Small intestine (tissue), 7 donors: ENCODE measurements around the gene WDFY2. TPM values are rescaled to one million over a fixed set of nuclear protein-coding genes. Genes with fewer than 3 reads are reported as not detected.
A peak's percentile ranks its signal among the peaks of the same experiment; 100 is the strongest.

Experiments
- DNase-seq, 2 donors: peaks; one replicate each; pipeline versions ENCODE4 v3.0.0 to v3.0.0-alpha.2; 2013
- FAIRE-seq: peaks from 2 replicates; lab custom pipeline; 2012; peaks lifted over from hg19 to GRCh38; lab: Jason Lieb, UNC
- H3K27ac ChIP-seq, 3 donors: one replicate each; pipeline ENCODE4 v1.5.1; 2013; ENCODE audit warnings: low read length in 2 of 3, mild to moderate bottlenecking in 2 of 3, control low read depth in 1 of 3, inconsistent platforms in 1 of 3, low read depth in 1 of 3, moderate library complexity in 1 of 3
- H3K27me3 ChIP-seq, 3 donors: one replicate each; pipeline ENCODE4 v1.6.1; 2013; ENCODE audit warnings: low read length in 3 of 3, inconsistent platforms in 1 of 3; ENCODE audit not compliant: control insufficient read depth in 3 of 3, insufficient read depth in 3 of 3
- H3K36me3 ChIP-seq, 3 donors: one replicate each; pipeline ENCODE4 v1.6.1; 2013; ENCODE audit warnings: low read length in 3 of 3, inconsistent platforms in 1 of 3, low read depth in 1 of 3, mild to moderate bottlenecking in 1 of 3, moderate library complexity in 1 of 3; ENCODE audit not compliant: control insufficient read depth in 3 of 3, insufficient read depth in 2 of 3
- H3K4me1 ChIP-seq, 3 donors: one replicate each; pipeline ENCODE4 v1.6.1; 2013; ENCODE audit warnings: low read length in 2 of 3, inconsistent platforms in 1 of 3, low read depth in 1 of 3, mild to moderate bottlenecking in 1 of 3, moderate library complexity in 1 of 3; ENCODE audit not compliant: control insufficient read depth in 3 of 3, insufficient read depth in 2 of 3
- H3K4me3 ChIP-seq, 3 donors: one replicate each; pipeline ENCODE4 v1.5.1; 2013; ENCODE audit warnings: low read length in 3 of 3, control low read depth in 1 of 3, inconsistent platforms in 1 of 3, low read depth in 1 of 3, mild to moderate bottlenecking in 1 of 3, moderate library complexity in 1 of 3
- H3K9me3 ChIP-seq, 2 donors: one replicate each; pipeline ENCODE4 v1.6.1; 2013; ENCODE audit warnings: low read depth in 1 of 2, low read length in 1 of 2; ENCODE audit not compliant: control insufficient read depth in 2 of 2, insufficient read depth in 1 of 2
- WGBS, 3 donors: extraction: QIAGEN DNeasy Blood & Tissue Kit; methylation state at CpG; one replicate each; pipeline ENCODE4 v1.1.7; 2013; 5-methylcytosine and 5-hydroxymethylcytosine counted together
- polyA plus RNA-seq, 4 donors: library from polyadenylated mRNA; stranded (reverse) in 3 of 4; unstranded in 1 of 4; fragments of 200-250 nt in 3 of 4; fragments of 120-200 nt in 1 of 4; gene quantifications; one replicate each; pipeline versions ENCODE4 v1.2.1 to v1.2.3, GENCODE V29; 2013
- donor health status: healthy with polysubstance abuse.
- donor health status: control.
- donor health status: control.
- donor health status: Bipolar disorder and iron deficiency.
- donor health status: healthy.

The WDFY2 gene
- polyA plus RNA-seq, 4 donors: 0.81 to 5.4 (median 1.7) TPM

GRCh38 chr13:51764184-51765141 is 180.2 kb downstream of the WDFY2 start:
- H3K36me3 ChIP-seq: peaks cover 2 to 32% (median 2%) of the 10 kb centered on the region in 3 donors
- no peaks in the 10 kb centered on the region for H3K9me3 ChIP-seq
- H3K4me3 ChIP-seq: no peak overlapping the region
- 8 to 21% (median 13%) methylated on average over 12 of the region's 12 CpGs for WGBS, 3 donors
- H3K4me1 ChIP-seq: peaks cover 0 to 18% (median 2%) of the 10 kb centered on the region in 3 donors
- H3K27me3 ChIP-seq: no peaks in the 10 kb centered on the region
- DNase-seq (peak; percentile 70 to 84), FAIRE-seq (no peak)
- peak overlapping the region; percentile 73 to 81 (median 74) for H3K27ac ChIP-seq

- no peak overlapping the region for H3K4me3 ChIP-seq
- FAIRE-seq (no peak), DNase-seq (no peak)
- H3K9me3 ChIP-seq: no peaks in the 10 kb centered on the region
- WGBS, 3 donors: 41 to 58% (median 53%) methylated on average over 4 of the region's 4 CpGs
- no peaks in the 10 kb centered on the region for H3K27me3 ChIP-seq
- peaks cover 2 to 32% (median 2%) of the 10 kb centered on the region in 3 donors for H3K36me3 ChIP-seq
- peaks cover 0 to 23% (median 2%) of the 10 kb centered on the region in 3 donors for H3K4me1 ChIP-seq
- peak overlapping the region; percentile 73 to 81 (median 74) for H3K27ac ChIP-seq
These were observed 180.9 kb downstream of the WDFY2 start for GRCh38 chr13:51765142-51765515.

- DNase-seq (no peak), FAIRE-seq (no peak)
- Histone ChIP-seq H3K9me3 (no peaks in the 10 kb centered on the region), H3K4me3 (no peak overlapping the region), H3K27me3 (no peaks in the 10 kb centered on the region), H3K27ac (no peak overlapping the region), H3K4me1 (peaks cover 0 to 33% (median 2%) of the 10 kb centered on the region in 3 donors), H3K36me3 (peaks cover 0 to 43% (median 2%) of the 10 kb centered on the region in 3 donors)
- WGBS, 3 donors: 91 to 95% (median 94%) methylated on average over 8 of the region's 8 CpGs
These were observed 182.8 kb downstream of the WDFY2 start for GRCh38 chr13:51767100-51767499.

DNA sequence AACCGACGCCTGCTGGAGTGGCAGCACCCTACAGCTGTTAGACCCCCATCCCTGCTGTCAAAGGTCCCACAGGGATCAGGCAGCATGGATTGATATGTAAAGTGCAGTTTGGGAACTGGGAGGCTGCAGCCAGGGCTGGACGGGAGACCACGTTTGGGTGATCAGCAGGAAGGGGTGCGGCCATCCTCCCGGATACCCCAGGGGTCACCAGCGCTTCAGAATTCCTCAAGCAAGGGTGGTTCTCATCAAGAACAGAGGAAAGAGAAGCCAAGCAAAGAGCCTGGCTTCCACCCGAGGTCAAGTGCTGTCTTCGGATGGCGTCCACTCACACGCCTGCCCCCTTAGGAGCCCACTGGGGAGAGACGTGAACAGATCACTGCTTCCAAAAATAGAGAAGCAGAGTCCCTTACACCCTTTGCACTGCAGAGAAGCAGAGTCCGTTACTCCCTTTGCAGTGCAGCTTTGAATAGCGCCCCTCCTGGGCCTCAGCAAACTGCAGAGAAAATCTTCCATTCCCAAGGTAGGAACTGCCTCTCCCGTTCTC is 184.2 kb downstream of the WDFY2 start:
- 84 to 89% (median 89%) methylated on average over 15 of the region's 15 CpGs for WGBS, 3 donors

GRCh38 chr13:51768976-51769375 is 184.7 kb downstream of the WDFY2 start:
- Histone ChIP-seq H3K27me3 (no peaks in the 10 kb centered on the region), H3K4me1 (peaks cover 0 to 33% (median 2%) of the 10 kb centered on the region in 3 donors), H3K9me3 (no peaks in the 10 kb centered on the region), H3K27ac (no peak overlapping the region), H3K36me3 (peaks cover 0 to 47% (median 2%) of the 10 kb centered on the region in 3 donors), H3K4me3 (no peak overlapping the region)
- DNase-seq (no peak), FAIRE-seq (no peak)
- 93 to 96% (median 95%) methylated on average over 19 of the region's 19 CpGs for WGBS, 3 donors

More for the DNA sequence above, 184.2 kb downstream of the WDFY2 start:
- peaks cover 0 to 44% (median 2%) of the 10 kb centered on the region in 3 donors for H3K36me3 ChIP-seq
- H3K27ac ChIP-seq: no peak overlapping the region
- no peaks in the 10 kb centered on the region for H3K9me3 ChIP-seq
- no peak for FAIRE-seq
- H3K4me1 ChIP-seq: peaks cover 0 to 33% (median 2%) of the 10 kb centered on the region in 3 donors
- H3K27me3 ChIP-seq: no peaks in the 10 kb centered on the region
- H3K4me3 ChIP-seq: no peak overlapping the region
- no peak for DNase-seq

GRCh38 chr13:51769455-51770127 is 185.3 kb downstream of the WDFY2 start:
- H3K4me1 ChIP-seq: peaks cover 0 to 27% (median 0%) of the 10 kb centered on the region in 3 donors
- 47 to 60% (median 53%) methylated on average over 11 of the region's 11 CpGs for WGBS, 3 donors
- peak in 1 of 2 donors; percentile 41 for DNase-seq

GRCh38 chr13:51770160-51770559 is 185.9 kb downstream of the WDFY2 start:
- Histone ChIP-seq H3K4me3 (no peak overlapping the region), H3K4me1 (peaks cover 0 to 21% (median 0%) of the 10 kb centered on the region in 3 donors), H3K27ac (peak overlapping the region in 2 of 3 donors; percentile 15 to 62), H3K9me3 (no peaks in the 10 kb centered on the region), H3K27me3 (no peaks in the 10 kb centered on the region), H3K36me3 (peaks cover 0 to 47% (median 2%) of the 10 kb centered on the region in 3 donors)
- FAIRE-seq: no peak
- 65 to 81% (median 68%) methylated on average over 6 of the region's 6 CpGs for WGBS, 3 donors
- peak in 1 of 2 donors; percentile 46 for DNase-seq

More at GRCh38 chr13:51769455-51770127, 185.3 kb downstream of the WDFY2 start:
- Histone ChIP-seq H3K4me3 (no peak overlapping the region), H3K27ac (peak overlapping the region in 2 of 3 donors; percentile 5 to 42), H3K9me3 (no peaks in the 10 kb centered on the region), H3K36me3 (peaks cover 0 to 47% (median 2%) of the 10 kb centered on the region in 3 donors), H3K27me3 (no peaks in the 10 kb centered on the region)
- no peak for FAIRE-seq
